Ovary (tissue), 9 donors: ENCODE measurements around the gene MASP2. TPM values are rescaled to one million over a fixed set of nuclear protein-coding genes. Genes with fewer than 3 reads are reported as not detected.

Experiments
- DNase-seq, 5 donors: peaks; one replicate each; pipeline ENCODE4 v3.0.0-alpha.2; 2019 to 2020
- H3K27ac ChIP-seq, 2 donors: fragments of 200-600 bp; one replicate each; pipeline versions ENCODE4 v1.5.1 to v1.8.0; 2019 to 2022
- H3K27me3 ChIP-seq: fragments of 200-600 bp; one replicate; pipeline ENCODE4 v1.8.0; 2022
- H3K36me3 ChIP-seq: fragments of 200-600 bp; sonication (generic); one replicate; pipeline ENCODE4 v1.5.1; 2019
- H3K4me1 ChIP-seq: one replicate; pipeline ENCODE4 v1.8.1; 2013; ENCODE audit warnings: mild to moderate bottlenecking, moderate library complexity; ENCODE audit not compliant: insufficient read depth
- H3K4me3 ChIP-seq: fragments of 200-600 bp; sonication (generic); one replicate; pipeline ENCODE4 v1.5.1; 2017
- H3K9me3 ChIP-seq, 2 donors: fragments of 200-600 bp in 1 of 2; sonication (generic) in 1 of 2; one replicate each; pipeline versions ENCODE4 v1.5.1 to v1.8.1; 2013 to 2019; ENCODE audit warnings: mild to moderate bottlenecking in 1 of 2, moderate library complexity in 1 of 2
- CTCF ChIP-seq, 3 donors: fragments of 450-650 bp in 2 of 3; fragments of 200-600 bp in 1 of 3; IDR thresholded peaks; one replicate each; pipeline versions ENCODE4 v1.5.1 to v1.8.0; 2016 to 2022; ENCODE audit warnings: antibody characterized with exemption in 3 of 3, mild to moderate bottlenecking in 1 of 3
- EP300 ChIP-seq: sonication (generic); formaldehyde crosslinking; IDR thresholded peaks from one replicate; pipeline ENCODE4 v1.6.1; 2017; ENCODE audit warnings: antibody characterized with exemption
- POLR2A ChIP-seq: fragments of 450-650 bp; IDR thresholded peaks from one replicate; pipeline ENCODE4 v1.6.1; 2017; ENCODE audit warnings: antibody characterized with exemption, mild to moderate bottlenecking, moderate library complexity
- WGBS, 3 donors: extraction: QIAGEN DNeasy Blood & Tissue Kit in 1 of 3; methylation state at CpG; one replicate each; pipeline versions ENCODE4 v1.1.5 to v1.1.7; 2013 to 2017; 5-methylcytosine and 5-hydroxymethylcytosine counted together
- intact Hi-C, 4 donors: fragments of 100-400 bp; cut with DNase I; formaldehyde crosslinking; loops; one replicate each; pipeline versions ENCODE4 v1.11.0 to v1.15.1; 2022 to 2023
- polyA plus RNA-seq, 2 donors: library from polyadenylated mRNA; stranded (reverse); fragments of 200-250 nt in 1 of 2; fragments of 350-450 nt in 1 of 2; fragmentation: Illumina TruSeq in 1 of 2; extraction: RNeasy Lipid Tissue Mini Kit (QIAGEN cat#74804) in 1 of 2; gene quantifications; one replicate each; pipeline ENCODE4 v1.2.3, GENCODE V29; 2013 to 2014
- total RNA-seq, 7 donors: library from RNA; depleted of rRNA in 2 of 7; stranded (reverse); fragments of >200 nt in 2 of 7; fragmentation: NEBNext Ultra II Directional in 3 of 7; extraction: Animal tissue kit (Norgen Biotek cat#: 25700) in 3 of 7; gene quantifications; one replicate each; pipeline versions ENCODE4 v1.1.0 to v1.2.4, GENCODE V29; 2016 to 2023
- donor health status: DM: no; HTN: no; CAD: no; lungs with moderate emphysema.
- donor health status: DM: no; HTN: no; CAD: no.
- donor health status: Bipolar disorder and iron deficiency.
- donor health status: DM: yes; HTN: yes; CAD: no.
- donor health status: DM: no; HTN: no; CAD: no.
- donor health status: DM: yes; HTN: yes; CAD: no.

The MASP2 gene
- total and polyA plus RNA-seq, 9 donors = 0.08 to 0.10 TPM; not detected in 7

GRCh38 chr1:11044849-11045427 is 2.1 kb downstream of the MASP2 start:
- no peaks in the 10 kb centered on the region for H3K4me1 ChIP-seq
- no peak for DNase-seq
- no peak overlapping the region for H3K27ac ChIP-seq
- no peaks in the 10 kb centered on the region for H3K27me3 ChIP-seq
- H3K4me3 ChIP-seq = no peak overlapping the region
- H3K9me3 ChIP-seq = no peaks in the 10 kb centered on the region
- TF ChIP-seq EP300 (no peak), POLR2A (no peak), CTCF (IDR thresholded peaks at IDR 0.05) (no peak)
- WGBS, 3 donors = 77 to 83% (median 82%) methylated on average over 16 of the region's 16 CpGs
- intact Hi-C loops = loop anchor here in 1 of 4 donors (5.0 kb wide), 1 partner anchor 602 kb away; no protein-coding TSS in a partner anchor
- no peaks in the 10 kb centered on the region for H3K36me3 ChIP-seq

GRCh38 chr1:11044086-11044848 is 2.8 kb downstream of the MASP2 start:
- H3K4me3 ChIP-seq = no peak overlapping the region
- no peaks in the 10 kb centered on the region for H3K9me3 ChIP-seq
- H3K4me1 ChIP-seq = no peaks in the 10 kb centered on the region
- TF ChIP-seq CTCF (IDR thresholded peaks at IDR 0.05) = no peak
- TF ChIP-seq POLR2A = no peak
- TF ChIP-seq EP300 = no peak
- H3K36me3 ChIP-seq = no peaks in the 10 kb centered on the region
- DNase-seq = no peak
- no peaks in the 10 kb centered on the region for H3K27me3 ChIP-seq
- WGBS, 3 donors = 69 to 79% (median 76%) methylated on average over 16 of the region's 16 CpGs
- intact Hi-C loops = loop anchor here in 1 of 4 donors (5.0 kb wide), 1 partner anchor 603 kb away; no protein-coding TSS in a partner anchor
- no peak overlapping the region for H3K27ac ChIP-seq

GRCh38 chr1:11042995-11043874 is 3.8 kb downstream of the MASP2 start:
- Histone ChIP-seq H3K27ac (no peak overlapping the region), H3K9me3 (no peaks in the 10 kb centered on the region), H3K4me1 (no peaks in the 10 kb centered on the region), H3K36me3 (no peaks in the 10 kb centered on the region), H3K27me3 (no peaks in the 10 kb centered on the region), H3K4me3 (no peak overlapping the region)
- DNase-seq = no peak
- intact Hi-C loops = loop anchor here in 1 of 4 donors (5.0 kb wide), 1 partner anchor 604 kb away; no protein-coding TSS in a partner anchor
- no peak for TF ChIP-seq CTCF (IDR thresholded peaks at IDR 0.05)
- TF ChIP-seq POLR2A = no peak
- no peak for TF ChIP-seq EP300
- WGBS, 3 donors = 65 to 69% (median 68%) methylated on average over 18 to 19 of the region's 19 CpGs

GRCh38 chr1:11042065-11042464 is 5.0 kb downstream of the MASP2 start:
- Histone ChIP-seq H3K27me3 (no peaks in the 10 kb centered on the region), H3K4me3 (no peak overlapping the region), H3K27ac (no peak overlapping the region), H3K4me1 (no peaks in the 10 kb centered on the region), H3K9me3 (no peaks in the 10 kb centered on the region), H3K36me3 (no peaks in the 10 kb centered on the region)
- TF ChIP-seq EP300 = no peak
- TF ChIP-seq POLR2A = no peak
- no peak for TF ChIP-seq CTCF (IDR thresholded peaks at IDR 0.05)
- 75 to 84% (median 82%) methylated on average over 3 of the region's 3 CpGs for WGBS, 3 donors
- intact Hi-C loops = loop anchor here in 1 of 4 donors (5.0 kb wide), 1 partner anchor 605 kb away; no protein-coding TSS in a partner anchor
- no peak for DNase-seq
